Hematopoietic multipotent progenitor cell treated with erythropoietin and hydrocortisone succinate and interleukin-3 and kit ligand, for 4 days (in vitro differentiated cells): Measurements from ENCODE around the gene LRCH1.
"Not testable (repeated sequence)": the region's sequence is repeated elsewhere in the genome, so short reads cannot be mapped to it uniquely, and the experiment has no call there.

Source experiments
- DNase-seq: peaks from one replicate; pipeline ENCODE4 v3.0.0-alpha.2; 2015

LRCH1 gene

GRCh38 chr13:46721054-46721453 is 168.1 kb downstream of the LRCH1 start:
- DNase-seq, result peak; percentile 79

DNA sequence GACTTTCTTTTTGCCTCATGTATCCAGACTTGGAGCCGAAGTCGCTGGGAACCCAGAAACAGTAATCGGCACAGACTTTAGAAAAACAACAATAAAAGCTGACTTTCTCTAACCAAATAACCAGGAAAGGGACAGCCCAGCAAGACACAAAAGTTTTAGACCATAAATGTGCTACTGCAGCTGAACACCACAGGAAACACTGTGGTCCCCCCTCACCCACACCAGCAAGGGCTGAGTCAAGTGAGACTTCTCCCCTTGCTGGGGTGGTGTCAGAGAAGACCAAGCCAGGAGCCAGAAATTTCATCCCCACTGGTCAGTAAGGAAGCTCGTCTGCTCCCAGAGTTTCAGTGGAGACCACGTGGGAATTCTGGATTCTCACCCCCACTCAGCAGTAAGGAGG is 173.4 kb downstream of the LRCH1 start:
- DNase-seq, result no peak

- DNase-seq, result peak; percentile 62
Measured at GRCh38 chr13:46728777-46729176, 175.8 kb downstream of the LRCH1 start.

DNA sequence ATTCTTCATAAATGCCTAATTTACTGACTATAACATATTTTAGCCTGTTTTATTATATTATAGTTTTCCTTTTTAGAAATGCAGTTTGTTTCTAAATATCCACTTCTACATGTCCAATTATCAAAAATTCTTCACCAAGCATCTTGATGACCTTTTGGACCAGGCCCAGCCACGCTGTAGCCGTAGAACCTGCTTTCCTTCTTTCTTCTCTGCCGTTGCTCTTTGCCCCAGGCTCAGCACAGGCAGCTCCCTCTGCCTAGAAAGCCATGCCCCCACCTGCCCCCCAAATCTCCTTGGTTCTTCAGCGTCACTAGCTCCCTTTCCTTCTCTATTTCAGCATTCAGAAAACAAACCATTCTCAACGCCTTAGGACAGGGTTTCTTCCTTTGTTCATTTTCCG is 178.6 kb downstream of the LRCH1 start:
- no peak for DNase-seq

DNA sequence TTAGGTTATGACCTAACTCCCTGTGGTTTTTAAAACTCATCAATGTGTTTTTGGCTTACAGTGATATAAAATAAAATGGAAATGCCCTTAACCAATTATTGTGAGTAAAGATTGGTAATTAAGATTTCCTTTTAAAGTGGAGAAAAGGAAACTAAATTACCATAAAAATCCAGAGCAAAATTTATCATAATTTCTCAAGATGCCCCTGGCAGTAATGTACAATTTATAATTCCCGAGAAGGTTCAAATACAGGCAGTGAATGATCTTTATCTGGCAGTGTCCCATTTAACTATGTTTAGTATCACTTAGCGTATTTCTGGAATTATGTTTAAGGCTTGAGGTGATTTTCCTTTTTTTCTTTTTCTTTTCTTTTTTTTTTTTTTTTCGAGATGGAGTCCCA is 182.5 kb downstream of the LRCH1 start:
- DNase-seq, result no peak

DNA sequence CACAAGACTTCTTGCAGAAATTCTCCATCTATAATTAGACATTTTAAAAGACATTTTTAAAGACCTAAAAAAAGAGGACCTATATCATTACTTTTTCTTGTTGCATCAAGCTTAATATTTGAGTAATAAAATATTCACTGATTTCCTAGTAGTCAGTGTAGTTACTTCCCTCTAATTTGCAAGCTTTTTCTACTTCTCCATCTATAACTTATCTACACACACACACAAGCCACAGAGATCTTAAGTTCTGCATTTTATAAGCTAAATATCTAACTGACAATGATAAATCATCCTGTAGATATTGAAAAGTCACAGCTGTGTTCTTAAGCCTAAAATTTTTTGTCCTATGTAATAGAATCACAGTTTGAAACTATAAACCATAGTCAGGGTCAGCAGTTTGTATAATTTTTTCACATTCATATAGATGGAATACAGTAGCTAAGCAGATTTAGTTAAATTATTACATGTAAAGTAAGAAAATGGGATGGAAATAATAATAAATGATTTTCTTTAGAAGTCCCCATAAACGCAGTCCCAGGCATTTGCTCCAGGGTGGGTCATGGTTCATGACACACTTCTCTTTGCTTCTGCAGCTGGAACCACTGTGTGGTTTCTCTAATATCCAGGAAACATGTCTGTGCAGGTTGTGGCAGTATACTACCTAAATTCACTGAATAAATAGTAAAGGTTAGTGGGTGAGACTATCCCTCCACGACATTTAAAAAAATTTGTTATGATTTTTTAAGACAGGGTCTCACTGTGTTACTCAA is 183.8 kb downstream of the LRCH1 start:
- peak; percentile 87 for DNase-seq

DNA sequence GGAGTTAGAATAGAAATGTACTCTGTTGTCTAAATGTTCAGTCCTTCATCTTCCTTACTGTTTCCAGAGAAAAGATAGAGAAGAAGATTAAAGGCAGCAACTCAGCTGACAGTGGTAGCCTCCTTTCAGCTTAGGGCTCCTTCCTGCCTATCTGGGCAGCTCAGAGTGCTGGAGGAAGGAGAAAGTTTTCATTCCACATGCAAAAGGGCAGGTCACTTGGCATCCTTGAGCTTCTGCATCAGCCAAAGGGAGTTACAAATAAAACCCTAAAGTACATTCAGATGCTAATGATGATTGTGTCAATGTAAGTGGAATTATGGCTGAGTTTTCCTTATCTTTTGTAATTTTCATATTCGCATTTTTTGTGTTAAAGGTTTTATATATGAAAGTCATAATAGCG is 185.1 kb downstream of the LRCH1 start:
- no peak for DNase-seq

GRCh38 chr13:46738766-46739165 is 185.8 kb downstream of the LRCH1 start:
- no peak for DNase-seq

DNA sequence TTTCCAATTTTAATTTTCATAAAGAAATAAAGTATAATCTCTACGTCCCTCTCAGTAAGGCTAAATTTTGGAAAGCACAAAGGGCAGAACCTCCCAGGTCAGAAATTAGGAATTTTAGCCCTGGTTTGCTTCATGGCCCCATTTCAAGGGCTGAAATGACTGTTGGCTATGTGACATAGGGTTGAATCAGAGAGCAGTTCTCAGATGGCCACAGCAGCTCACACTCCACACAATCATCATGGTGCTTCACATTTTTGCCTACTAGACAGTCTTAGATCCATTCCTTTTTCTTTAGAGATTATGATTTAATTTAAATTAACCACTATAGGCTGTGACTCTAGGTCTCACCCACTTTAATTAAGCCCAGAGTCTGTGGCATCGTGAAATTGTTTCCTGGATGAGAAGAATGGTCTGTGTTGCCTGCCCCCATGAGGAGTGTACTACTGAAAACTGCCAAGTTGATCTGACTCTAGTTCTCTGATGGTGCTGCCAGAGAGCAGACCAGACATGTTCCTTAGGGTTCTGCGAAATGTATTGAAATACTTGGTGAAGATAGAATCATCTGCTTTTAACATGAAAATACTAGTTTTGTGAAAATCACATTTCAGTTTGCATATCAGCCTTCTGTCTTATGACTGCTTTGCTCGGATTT is 186.6 kb downstream of the LRCH1 start:
- DNase-seq, result no peak

DNA sequence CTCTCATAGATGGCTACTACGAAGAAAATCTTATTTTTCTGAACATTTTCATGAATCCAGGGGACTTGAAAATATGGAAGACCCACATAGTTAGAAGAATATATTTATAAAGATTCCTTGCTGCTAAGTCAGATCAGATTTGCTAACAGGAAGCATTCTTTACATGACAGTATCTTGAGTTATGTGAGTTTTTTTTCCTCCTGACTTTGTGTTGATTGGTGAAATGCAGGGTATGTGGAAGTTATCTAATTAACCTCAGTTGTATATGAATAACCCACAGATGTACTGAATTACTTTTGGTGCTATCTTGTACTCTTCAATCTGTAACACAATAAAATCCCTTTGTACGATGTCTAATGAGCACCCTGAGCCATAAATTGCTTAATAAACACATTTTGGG is 190.2 kb downstream of the LRCH1 start:
- DNase-seq, result no peak

DNA sequence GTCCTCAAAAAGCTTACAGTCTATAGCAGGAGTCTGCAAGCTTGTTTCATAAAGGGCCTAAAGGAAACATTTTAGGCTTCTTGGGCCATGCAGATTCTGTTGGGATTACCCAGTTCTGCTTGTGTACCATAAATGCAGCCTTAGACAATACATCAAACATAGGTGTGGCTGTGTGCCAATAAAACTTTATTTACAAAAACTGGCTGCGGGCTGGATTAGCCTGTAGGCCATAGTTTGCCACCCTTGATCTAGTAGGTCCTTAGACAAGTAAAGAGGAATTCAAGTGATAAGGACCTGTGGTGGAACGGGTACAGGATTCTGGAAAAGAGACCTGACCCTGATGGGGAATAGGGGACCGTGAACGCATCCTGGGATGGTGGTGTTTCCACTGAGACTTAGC is 192.1 kb downstream of the LRCH1 start:
- no peak for DNase-seq

GRCh38 chr13:46745706-46746105 is 192.7 kb downstream of the LRCH1 start:
- no peak for DNase-seq

DNA sequence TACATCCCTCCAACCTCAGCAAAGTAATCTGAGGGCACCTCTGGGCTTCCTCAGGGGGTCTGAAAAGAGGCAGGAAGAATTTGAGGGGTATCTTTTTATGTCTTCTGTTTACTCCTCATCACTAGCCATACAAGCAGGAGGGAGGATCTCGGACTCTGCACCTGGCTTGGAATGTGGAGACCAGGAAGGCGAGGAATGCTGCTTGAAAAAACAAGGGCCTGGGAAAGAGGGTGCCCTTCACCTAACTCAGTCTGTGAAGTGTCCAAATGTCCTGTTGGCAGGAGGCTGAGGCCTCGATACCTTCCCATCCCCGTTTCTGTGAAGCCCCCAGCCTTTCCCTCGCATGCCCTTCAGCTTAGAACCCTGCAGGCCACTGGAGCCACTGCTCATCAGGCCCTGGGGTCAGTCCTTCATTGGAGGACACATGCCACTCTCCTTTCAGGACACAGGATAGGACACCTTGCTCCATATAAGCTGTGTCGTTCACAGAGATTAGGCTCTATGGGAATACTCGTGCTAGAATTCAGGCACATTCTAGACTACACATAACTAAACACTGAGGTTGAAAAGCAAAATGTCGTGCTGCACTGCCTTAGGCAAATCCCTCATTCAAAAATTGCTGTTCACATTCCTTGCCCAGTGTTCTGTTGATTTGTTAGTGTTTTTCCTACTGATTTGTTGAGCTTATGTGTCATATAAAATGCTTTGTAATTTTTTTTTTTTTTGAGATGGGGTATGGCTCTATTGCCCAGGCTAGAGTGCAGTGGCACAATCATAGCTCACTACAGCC is 194.3 kb downstream of the LRCH1 start:
- no peak for DNase-seq

DNA sequence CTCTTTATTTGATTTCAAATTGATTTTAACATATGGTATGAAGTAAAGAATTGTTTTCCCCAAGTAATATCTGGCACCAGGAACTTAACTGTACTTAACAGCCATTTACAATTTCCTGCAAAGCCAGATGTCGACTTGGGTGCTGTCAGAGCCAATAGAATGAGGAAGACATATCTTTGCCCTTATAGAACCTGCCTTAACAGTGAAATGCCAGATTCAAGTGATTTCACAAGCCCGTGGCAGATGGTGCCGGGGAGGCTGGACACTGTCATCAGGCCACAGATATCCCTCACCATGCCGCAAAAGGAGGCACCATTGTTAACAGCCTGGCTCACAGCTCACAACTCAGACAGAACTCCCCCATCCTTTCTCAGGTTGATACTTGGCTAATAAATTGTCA is 195.3 kb downstream of the LRCH1 start:
- peak; percentile 68 for DNase-seq

DNA sequence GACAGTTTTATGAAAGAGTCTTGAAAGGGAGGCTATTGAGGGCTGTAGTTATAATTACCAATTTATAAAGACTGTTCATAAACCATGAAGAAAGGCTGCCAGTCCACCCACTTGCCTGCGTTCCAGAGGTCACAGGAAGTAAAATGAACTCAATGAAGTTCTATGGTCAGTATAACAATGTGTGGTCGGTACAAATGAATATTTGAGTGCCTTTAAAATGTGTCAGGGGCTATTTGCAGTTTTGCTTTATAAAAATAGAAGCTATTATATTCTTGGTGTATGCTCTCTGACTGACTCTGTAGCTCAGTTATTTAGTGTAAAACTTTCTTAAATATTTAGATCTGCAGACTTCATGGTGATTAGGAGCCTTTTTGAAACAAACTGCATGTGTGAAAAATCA is 197.0 kb downstream of the LRCH1 start:
- no peak for DNase-seq

DNA sequence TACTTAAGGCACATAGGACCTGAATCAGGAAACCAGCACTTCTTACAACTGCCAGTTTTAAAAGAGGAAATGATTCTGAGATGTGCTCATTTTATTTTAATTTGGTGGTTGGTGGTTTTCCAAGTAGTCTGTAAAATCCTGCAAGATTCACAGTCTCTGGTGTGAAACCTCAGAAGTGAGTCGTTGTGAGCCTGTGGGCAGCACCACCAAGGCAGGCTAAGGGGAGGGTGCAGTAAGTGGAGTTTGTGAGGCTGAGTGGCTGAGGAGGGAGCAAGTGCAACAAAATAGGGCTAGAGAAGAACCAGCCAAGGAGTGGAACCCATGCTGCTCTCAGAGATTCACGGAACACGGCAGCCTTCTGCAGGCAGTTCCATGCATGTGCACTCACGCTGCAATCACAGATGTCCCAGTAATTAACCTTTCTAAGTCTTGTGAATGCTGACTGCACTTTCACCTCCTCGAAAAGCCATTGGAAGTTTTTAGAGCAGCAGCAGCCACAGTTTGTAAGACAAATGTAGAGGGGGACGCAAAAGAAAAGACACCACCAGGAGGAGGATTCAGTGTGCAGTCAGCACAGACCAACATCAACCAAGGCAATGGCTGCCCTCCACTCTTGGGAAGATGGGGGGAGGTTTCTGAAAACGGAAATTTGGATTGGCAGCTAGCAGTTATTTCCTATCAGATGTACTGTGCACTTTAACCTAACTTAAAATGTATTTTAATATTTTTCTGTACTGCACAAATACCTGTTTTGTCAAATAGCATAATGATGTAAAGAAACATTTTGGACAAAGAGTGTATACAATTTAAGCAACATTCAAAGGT is 199.1 kb downstream of the LRCH1 start:
- peak; percentile 89 for DNase-seq

DNA sequence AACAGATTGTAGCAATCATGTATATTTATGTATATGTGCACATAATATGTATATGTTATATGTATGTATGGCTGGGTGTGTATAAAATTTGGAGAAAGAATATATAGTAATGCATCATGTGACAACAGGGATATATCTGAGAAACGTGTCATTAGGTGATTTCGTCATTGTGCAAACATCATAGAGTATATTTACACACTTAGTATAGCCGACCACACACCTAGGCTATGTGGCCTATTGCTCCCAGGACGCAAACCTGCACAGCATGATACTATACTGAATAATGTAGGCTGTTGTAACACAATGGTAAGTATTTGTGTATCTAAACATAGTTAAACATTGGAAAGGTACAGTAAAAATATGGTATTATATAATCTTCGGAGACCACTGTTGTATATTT is 200.2 kb downstream of the LRCH1 start:
- no peak for DNase-seq

- no peak for DNase-seq
Measured at GRCh38 chr13:46753917-46754316, 200.9 kb downstream of the LRCH1 start.

- no peak for DNase-seq
Measured at GRCh38 chr13:46754812-46755211, 201.8 kb downstream of the LRCH1 start.

DNA sequence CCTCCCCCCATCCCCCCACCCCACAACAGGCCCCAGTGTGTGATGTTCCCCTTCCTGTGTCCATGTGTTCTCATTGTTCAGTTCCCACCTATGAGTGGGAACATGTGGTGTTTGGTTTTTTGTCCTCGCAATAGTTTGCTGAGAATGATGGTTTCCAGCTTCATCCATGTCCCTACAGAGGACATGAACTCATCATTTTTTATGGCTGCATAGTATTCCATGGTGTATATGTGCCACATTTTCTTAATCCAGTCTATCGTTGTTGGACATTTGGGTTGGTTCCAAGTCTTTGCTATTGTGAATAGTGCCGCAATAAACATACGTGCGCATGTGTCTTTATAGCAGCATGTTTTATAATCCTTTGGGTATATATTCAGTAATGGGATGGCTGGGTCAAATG is 202.5 kb downstream of the LRCH1 start:
- not testable (repeated sequence) for DNase-seq

DNA sequence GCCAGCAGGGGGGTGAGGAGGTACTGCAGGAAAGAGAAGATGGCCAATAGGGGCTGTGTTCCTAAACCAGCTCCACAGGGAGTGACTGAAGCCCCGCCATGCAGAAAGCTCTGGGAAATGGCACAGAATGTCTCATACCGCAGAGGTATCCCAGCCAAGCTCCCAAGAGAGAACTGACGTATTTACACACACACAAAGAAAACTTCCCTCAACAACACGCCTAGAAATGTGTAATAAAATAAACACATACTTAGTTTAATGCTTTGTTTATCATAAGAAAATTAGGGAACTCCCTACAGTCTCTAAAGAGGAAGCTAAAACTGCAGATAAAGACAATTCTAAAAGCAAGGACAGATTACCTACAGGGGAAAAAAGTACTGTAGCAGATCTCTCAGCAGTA is 204.0 kb downstream of the LRCH1 start:
- DNase-seq, result peak; percentile 51

DNA sequence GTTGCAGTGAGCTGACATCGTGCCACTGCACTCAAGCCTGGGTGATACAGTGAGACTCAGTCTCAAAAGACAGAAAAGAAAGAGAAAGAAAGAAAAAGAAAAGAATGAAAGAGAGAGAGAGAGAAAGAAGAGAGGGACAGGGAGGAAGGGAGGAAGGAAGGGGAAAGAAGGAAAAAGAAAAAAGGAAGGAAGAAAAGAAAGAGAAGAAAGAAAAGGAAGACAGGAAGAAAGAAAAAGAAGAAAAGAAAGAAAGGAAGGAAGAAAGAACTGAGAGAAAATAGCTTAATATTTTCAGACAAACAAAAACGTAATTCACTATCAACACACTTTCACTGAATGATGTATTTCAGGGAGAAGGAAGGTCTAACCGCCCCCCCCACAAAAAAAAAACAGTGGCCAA is 204.7 kb downstream of the LRCH1 start:
- DNase-seq, result no peak

DNA sequence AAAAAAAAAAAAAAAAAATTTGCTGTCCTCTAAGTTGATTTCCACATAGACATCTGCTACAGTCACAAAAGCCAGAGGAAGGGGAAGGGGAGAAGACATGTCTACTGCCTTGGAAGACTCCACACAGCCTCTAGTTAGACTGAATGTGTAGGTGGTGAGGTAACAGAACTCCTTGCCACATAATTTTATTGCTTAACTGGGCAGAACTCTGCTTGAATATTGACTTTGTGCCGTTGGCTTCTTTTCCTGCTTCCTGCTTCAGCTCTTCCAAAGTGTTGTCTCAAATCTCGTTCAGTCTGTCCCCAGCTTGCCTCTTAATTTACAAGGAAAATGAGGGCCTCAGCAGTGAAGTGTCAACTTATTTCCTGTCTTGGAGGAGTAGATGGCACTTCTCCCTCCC is 206.9 kb downstream of the LRCH1 start:
- peak; percentile 60 for DNase-seq
